Activated CD4-positive, alpha-beta T cell treated with anti-CD3 and anti-CD28 coated beads for 4 hours (primary cell): ENCODE data around the gene POLR2C.
A peak's percentile ranks its signal among the peaks of the same experiment; 100 is the strongest.

Experiments used
- DNase-seq, 2 donors: peaks; one replicate each; pipeline ENCODE4 v3.0.0-alpha.2; 2020

POLR2C gene

DNA sequence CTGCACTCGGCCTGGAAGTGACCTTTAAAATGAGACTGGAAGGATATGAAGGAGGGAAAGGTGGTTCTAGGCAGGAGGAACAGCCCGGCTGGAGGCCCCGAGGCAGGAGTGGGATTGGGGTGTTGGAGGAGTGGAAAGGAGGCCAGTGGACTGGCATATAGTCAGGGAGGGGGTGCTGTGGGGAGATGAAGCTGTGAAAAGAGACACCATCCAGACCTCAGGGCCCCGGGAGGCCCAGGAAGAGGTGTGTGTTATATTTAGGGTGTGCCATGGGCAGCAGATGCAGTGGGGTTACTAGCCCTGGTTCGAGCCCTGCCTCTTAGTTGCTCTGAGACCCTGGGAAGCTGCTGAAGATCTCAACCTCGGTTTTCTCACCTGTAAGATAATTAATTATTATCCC lies 42.7 kb downstream of the POLR2C start:
- DNase-seq: no peak

DNA sequence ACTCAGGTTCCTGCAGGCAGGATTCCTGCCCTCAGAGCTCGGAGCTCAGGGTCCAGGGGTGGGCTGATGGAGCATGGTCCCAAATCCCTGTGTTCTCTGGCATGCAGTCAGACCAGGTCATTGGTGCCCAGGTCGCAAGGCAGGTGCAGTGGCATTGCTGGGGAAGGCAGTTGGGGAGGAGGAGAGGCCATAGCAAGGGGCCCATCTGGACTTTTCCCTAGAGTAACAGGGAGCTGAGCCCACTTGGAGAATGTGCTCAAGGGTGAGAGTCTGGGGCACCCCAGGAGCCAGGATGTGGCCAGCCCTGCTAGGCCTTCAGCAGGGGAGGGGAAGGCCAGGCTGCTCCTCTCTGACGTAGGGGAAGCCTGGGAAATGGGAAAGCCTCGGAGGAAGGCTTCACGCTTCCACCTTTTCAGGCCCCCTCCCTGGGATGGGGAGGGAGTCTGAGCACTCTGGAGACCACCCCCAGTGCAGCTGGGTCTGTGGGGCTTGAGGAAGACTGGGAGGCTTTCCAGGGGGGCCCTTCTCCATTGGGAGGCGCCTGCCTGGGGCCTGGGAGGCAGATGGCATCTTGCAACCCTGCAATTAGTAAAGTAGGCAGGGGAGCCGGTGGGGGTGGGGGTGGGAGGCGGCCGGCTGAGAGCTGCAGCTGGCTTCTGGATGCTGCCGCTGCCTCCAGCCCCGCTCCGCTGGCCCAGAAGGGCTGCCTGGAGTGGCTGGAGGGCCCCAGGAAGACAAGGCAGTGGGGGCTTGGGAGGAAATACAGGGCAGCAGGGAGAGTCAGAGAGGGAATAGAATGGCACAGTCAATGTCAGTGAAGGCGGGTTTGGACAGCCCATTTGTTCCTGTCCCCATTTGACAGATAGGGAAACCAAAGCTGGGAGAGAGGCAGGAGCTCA lies 44.9 kb downstream of the POLR2C start:
- DNase-seq: no peak

DNA sequence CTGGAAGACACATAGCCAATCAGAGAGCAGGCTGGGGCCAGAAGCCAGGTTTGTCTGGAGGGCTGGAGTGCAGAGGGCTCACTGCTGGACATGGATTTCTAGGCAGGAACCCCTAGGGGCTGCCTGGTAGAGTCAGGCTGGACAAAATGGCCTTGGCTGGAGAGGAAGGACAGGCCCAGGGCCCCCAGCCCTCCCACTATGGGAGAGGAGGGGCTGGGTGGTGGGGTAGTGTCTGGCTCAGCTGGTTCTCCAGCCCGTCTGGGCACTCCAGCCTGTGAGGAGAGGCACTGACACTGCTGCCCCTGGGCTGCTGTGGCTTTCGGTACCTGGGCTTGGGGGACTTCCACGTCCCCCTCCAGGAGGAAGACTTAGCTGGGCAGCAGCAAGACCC lies 45.6 kb downstream of the POLR2C start:
- DNase-seq: no peak

- DNase-seq: no peak
These were observed 46.9 kb downstream of the POLR2C start for GRCh38 chr16:57509231-57509923.

DNA sequence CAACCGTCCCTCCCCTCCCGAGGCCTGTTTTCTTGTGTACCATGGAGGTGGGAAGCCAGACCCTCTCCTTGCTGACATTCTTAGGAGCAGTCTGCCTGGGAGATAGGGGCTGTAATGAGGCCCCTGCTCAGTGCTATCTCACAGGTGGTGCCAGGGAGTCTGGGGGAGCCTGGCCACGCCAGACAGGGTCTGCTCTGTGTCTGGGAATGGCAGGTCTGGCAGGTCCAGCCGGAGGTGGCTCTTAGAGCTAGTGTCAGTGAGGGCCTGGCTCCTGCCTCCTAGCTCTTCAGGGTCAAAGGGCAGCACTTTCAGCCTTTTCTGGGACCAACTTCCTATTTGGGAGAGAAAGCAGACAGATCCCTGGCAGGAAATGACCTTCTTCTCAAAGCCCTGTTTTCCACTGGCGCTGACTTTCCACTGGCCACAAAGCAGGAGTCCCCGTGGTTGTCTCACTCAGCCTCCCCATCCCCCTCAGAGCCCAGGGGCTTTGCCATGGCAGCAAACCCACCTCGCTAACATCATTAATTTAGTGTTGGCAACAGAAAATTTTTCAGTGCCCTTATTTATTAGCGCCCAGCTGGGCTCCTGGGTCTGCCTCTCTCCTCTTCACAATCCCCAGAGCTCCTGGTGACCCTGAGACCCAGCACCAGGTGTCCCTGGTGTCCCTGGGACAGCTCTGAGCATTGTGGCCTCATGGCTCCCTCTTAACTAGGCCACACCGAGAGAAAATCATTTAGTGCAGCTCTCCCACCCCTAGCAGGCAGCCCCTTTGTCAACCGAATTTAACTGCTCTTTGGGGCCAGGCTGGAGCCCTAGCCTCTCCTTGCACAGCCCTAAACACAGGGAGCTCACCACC lies 47.8 kb downstream of the POLR2C start:
- DNase-seq: no peak

DNA sequence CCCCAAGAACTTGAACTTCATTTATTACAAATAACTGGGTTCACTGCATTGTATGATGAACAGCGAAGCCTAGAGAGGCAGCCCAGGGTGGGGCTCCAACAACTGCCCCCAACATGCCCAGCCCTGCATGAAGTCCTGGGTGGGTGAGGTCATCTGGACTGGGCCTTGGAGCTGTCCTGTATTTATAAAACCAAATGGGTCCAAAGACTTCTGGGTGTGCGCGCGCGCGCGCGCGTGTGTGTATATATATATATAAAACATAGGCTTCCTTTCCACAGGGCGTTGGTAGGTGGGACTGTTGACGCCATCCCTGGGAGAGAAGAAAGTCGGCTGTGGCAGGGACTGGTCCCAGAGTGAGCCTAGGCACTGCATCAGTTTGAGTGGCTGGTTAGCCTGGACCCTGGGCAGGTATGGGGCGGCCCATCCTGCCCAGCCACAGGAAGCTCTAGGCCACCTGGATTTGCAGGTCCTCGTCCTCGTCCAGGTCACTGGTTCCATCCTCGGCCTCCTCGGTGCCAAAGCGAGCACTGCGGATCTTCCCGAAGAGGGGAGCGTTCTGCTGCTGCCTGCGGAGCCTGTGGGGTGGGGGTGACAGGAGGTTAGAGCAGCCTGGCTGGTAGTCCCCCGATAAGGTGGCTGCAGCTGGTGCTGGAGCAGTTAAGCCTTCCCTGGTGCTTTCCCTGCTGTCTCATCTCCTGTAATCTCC lies 50.0 kb downstream of the POLR2C start:
- DNase-seq: no peak

DNA sequence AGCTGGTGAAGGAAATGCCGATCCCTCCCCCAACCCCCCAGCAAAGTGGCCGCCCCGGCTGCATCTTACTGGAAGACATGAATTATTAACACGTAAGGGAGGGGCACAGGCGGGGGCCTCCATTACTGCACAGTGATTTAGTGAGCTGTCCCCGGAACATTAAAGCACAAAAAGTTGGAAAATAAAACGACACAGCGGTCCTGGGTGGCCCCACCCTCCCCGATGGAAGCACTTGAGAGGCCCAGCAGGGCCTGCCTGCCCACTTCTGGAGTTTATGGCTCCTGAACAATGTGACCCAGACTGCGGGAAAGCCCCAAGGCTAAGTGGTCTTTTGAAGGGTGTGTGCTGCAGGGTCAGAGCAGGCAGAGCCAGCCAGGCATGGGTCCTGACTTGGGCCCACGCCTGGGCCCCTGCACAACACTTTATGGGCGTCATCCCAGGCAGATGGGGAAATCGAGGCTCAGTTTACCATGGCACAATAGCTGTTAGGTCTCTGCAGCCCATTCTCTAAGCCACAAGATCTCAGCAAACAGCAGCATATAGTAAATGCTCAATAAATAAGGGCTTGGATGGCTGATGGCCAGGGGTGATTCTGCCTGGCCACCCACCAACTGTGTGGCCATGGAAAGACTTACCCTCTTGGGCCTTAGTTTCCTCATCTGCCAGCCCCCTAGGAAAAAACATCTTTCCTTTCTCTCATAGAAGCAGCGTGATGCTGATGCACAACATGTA lies 51.1 kb downstream of the POLR2C start:
- DNase-seq: no peak

DNA sequence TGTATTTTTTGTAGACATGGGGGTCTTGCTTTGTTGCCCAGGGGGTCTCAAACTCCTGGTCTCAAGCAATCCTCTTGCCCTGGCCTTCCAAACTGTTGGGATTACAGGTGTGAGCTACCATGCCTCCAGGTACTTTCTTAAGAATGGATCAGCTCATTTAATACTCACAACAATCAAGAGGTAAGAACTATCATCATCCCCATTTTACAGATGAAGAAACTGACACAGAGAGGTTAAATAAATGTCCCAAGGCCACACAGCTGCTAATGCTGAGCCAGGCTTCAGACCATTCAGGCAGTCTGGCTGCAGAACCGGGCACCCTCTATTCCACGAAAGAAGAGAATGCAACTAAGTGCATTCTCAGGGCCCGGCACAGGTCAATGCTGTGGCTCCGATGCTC lies 51.9 kb downstream of the POLR2C start:
- DNase-seq: no peak

GRCh38 chr16:57514791-57515600 lies 52.5 kb downstream of the POLR2C start:
- no peak for DNase-seq

- DNase-seq: no peak
These were observed 53.8 kb downstream of the POLR2C start for GRCh38 chr16:57516176-57516725.

GRCh38 chr16:57516773-57517172 lies 54.3 kb downstream of the POLR2C start:
- DNase-seq: no peak

DNA sequence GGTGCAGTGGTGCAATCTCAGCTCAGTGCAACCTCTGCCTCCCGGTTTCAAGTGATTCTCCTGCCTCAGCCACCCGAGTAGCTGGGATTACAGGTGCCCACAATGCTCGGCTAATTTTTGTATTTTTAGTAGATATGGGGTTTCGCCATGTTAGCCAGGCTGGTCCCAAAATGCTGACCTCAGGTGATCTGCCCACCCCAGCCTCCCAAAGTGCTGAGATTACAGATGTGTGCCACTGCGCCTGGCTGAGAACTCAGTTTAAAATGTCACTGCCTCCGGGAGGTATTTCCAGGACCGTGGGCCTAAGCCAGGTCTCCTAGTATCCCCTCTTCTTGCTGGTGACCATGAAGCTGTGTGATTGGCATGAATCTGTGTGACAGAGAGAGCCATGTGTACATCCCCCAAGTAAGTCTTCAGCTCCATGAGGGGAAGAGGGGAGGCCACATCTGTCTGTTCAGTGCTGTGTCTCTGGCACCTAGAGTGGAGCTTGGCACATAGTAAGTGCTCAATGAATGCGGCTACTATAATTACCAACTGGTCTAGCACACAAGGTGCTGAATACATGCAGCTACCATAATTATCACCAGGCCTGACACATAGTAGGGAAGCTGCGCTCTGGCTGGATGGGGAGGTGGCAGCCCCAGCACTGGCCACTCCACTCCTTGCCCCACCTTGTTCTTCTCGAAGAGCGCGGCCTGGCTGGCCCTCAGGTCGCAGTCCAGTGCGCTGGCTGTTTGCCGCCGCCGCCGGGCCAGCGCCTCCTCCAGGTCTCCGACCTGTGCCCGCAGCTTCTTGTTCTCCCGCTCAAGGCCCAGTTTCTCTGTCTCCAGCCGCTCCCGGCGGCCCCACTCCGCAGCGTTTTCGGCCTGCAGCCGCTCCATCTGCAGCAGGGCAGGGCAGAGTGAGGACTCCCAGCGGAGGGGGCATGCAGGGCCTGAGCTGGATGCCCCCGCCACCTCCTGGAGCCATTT lies 55.2 kb downstream of the POLR2C start:
- DNase-seq: no peak

DNA sequence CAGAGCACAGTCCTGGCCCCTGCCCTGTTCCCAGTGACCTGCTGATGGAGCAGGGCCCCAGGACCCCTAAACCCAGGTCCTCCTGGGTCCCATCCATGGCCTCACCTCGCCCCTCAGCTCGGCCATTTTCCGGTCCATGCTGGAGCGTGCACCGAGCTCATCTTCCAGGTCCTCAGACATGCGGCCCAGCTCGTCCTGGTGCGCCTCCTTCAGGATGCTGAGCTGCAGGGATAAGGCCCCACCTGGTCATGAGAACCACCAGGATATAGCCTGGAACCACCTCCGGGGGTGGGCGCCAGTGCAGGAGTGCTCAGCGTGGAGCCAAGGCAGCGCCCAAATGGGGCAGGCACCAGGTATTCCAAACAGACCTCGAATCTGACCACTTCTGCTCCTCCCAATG lies 56.0 kb downstream of the POLR2C start:
- no peak for DNase-seq

- no peak for DNase-seq
These were observed 56.4 kb downstream of the POLR2C start for GRCh38 chr16:57518922-57519321.

DNA sequence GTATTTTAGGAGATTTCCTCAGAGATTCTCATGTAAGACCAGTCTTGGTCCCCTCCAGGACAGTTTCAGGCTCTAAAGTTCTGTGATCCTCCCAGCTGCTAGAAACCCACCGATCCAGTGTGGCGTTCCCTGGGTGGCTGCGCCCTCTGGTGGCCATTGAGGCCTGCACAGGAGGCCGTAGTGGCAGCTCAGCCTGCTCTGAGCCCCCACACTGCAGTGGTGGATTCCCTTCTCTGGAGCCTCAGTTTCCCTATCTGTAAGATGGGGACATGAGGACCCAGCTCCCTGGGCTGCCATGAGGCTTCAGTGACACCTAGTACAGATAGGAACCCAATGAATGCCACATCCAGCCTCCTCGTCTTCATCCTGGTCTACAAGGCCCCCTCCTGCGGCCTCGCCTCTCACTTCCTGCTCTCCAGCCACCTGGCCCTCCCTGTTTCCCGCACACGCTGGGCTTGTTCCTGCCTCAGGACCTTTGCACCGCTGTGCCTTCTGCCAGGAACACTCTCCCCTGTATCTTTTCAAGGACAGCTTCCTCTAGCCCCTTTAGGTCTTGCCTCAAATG lies 57.4 kb downstream of the POLR2C start:
- peak; percentile 76 to 84 for DNase-seq
